HL-60 (cell line): Measurements from ENCODE around the gene RTL10.

Experiments
- CTCF ChIP-seq: IDR thresholded peaks from one replicate; pipeline ENCODE4 v1.5.1; 2011; ENCODE audit warnings: low read length, control low read depth, inconsistent platforms; ENCODE audit not compliant: insufficient read depth
- POLR2AphosphoS5 ChIP-seq: IDR thresholded peaks from 2 replicates; pipeline ENCODE4 v1.6.1; 2012; ENCODE audit warnings: low read depth

- TF ChIP-seq CTCF (no peak), POLR2AphosphoS5 (no peak)
Observed at GRCh38 chr22:19871023-19871844, 16.6 kb upstream of the RTL10 start.
